ENCODE data around the gene SLX4IP.

Gene SLX4IP

GRCh38 chr20:10430000-10430466 lies 5.1 kb upstream of the SLX4IP start:
- DNase-seq (ENCODE audit: low read depth): peak; percentile 42
- no peak overlapping the region for H3K4me3 ChIP-seq (replicated peaks; ENCODE audit: low read depth, low read length)

GRCh38 chr20:10430704-10431103 lies 4.4 kb upstream of the SLX4IP start:
- H3K4me3 ChIP-seq (replicated peaks; ENCODE audit: low read depth, low read length): no peak overlapping the region
- DNase-seq (ENCODE audit: low read depth): no peak
- no peak for TF ChIP-seq CTCF (IDR thresholded peaks at IDR 0.05; ENCODE audit: low read length, missing control alignments)

More at GRCh38 chr20:10430000-10430466, 5.1 kb upstream of the SLX4IP start:
- TF ChIP-seq CTCF (IDR thresholded peaks at IDR 0.05; ENCODE audit: low read length, missing control alignments): no peak

GRCh38 chr20:10432079-10432478 lies 3.0 kb upstream of the SLX4IP start:
- no peak overlapping the region for H3K4me3 ChIP-seq (replicated peaks; ENCODE audit: low read depth, low read length)
- TF ChIP-seq CTCF (IDR thresholded peaks at IDR 0.05; ENCODE audit: low read length, missing control alignments): no peak
- peak; percentile 60 for DNase-seq (ENCODE audit: low read depth)

- no peak for DNase-seq (ENCODE audit: low read depth)
- TF ChIP-seq CTCF (IDR thresholded peaks at IDR 0.05; ENCODE audit: low read length, missing control alignments): no peak
- H3K4me3 ChIP-seq (replicated peaks; ENCODE audit: low read depth, low read length): peak overlapping the region; percentile 94
These were observed 2.0 kb upstream of the SLX4IP start for GRCh38 chr20:10433014-10433622.

- peak within 1 kb of the TSS; percentile 94 for H3K4me3 ChIP-seq (replicated peaks; ENCODE audit: low read depth, low read length)
- peak; percentile 94 for DNase-seq (ENCODE audit: low read depth)
- TF ChIP-seq CTCF (IDR thresholded peaks at IDR 0.05; ENCODE audit: low read length, missing control alignments): no peak
These were observed 1.3 kb upstream of the SLX4IP start, which contains the start of gene MKKS for GRCh38 chr20:10433623-10434466. Gene MKKS, minus strand, starts transcription at chr20:10434222. Its CDS starts 20,708 bp downstream, at chr20:10413514.

- no peak for TF ChIP-seq CTCF (IDR thresholded peaks at IDR 0.05; ENCODE audit: low read length, missing control alignments)
- DNase-seq (ENCODE audit: low read depth): peak; percentile 100
- peak overlapping the region; percentile 94 for H3K4me3 ChIP-seq (replicated peaks; ENCODE audit: low read depth, low read length)
These were observed 656 bp upstream of the SLX4IP start for GRCh38 chr20:10434467-10434831.

Measured in fibroblast of pulmonary artery (primary cell).